Fibroblast of lung (primary cell): ENCODE results near the gene SMARCAL1. TPM values are rescaled to one million over a fixed set of nuclear protein-coding genes. Genes with fewer than 3 reads are reported as not detected.

Experiments used
- DNase-seq, 2 donors: peaks; one replicate each; pipeline versions ENCODE4 v3.0.0 to v3.0.0-alpha.2; 2010; ENCODE audit warnings: low read depth in 2 of 2
- H2AFZ ChIP-seq: 2 replicates; pipeline ENCODE4 v1.5.1; 2012; ENCODE audit warnings: low read length, control low read depth, inconsistent platforms
- H3K27ac ChIP-seq: 2 replicates; pipeline ENCODE4 v1.5.1; 2011; ENCODE audit warnings: low read length, control low read depth; ENCODE audit not compliant: insufficient read depth
- H3K27me3 ChIP-seq: 2 replicates; pipeline ENCODE4 v1.5.1; 2011; ENCODE audit warnings: mild to moderate bottlenecking, low read length; ENCODE audit not compliant: control insufficient read depth, insufficient read depth
- H3K36me3 ChIP-seq: 2 replicates; pipeline ENCODE4 v1.5.1; 2011; ENCODE audit warnings: low read length; ENCODE audit not compliant: control insufficient read depth, insufficient read depth
- H3K4me1 ChIP-seq: 2 replicates; pipeline ENCODE4 v1.5.1; 2011; ENCODE audit warnings: low read length; ENCODE audit not compliant: control insufficient read depth, insufficient read depth; ENCODE audit errors: extremely low read depth
- H3K4me2 ChIP-seq: 2 replicates; pipeline ENCODE4 v1.5.1; 2011; ENCODE audit warnings: low read length, control low read depth; ENCODE audit not compliant: insufficient read depth; ENCODE audit errors: extremely low read depth
- H3K4me3 ChIP-seq, 4 experiments: fragments of 200-600 bp in 1 of 4; sonication (generic) in 1 of 4; replicated peaks in 1 of 4; 2 replicates each; pipeline ENCODE4 v1.5.1; 2011 to 2016; ENCODE audit warnings: low read length in 4 of 4, low read depth in 3 of 4, mild to moderate bottlenecking in 3 of 4, control low read depth in 2 of 4, inconsistent platforms in 1 of 4, mixed read lengths in 1 of 4; ENCODE audit not compliant: insufficient read depth in 1 of 4; ENCODE audit errors: control extremely low read depth in 1 of 4
- H3K79me2 ChIP-seq: 2 replicates; pipeline ENCODE4 v1.5.1; 2012; ENCODE audit warnings: mild to moderate bottlenecking, low read length, inconsistent platforms; ENCODE audit not compliant: control insufficient read depth, insufficient read depth
- H3K9ac ChIP-seq: 2 replicates; pipeline ENCODE4 v1.5.1; 2011; ENCODE audit warnings: mild to moderate bottlenecking, low read length, control low read depth; ENCODE audit not compliant: insufficient read depth
- H3K9me3 ChIP-seq: 2 replicates; pipeline ENCODE4 v1.5.1; 2012; ENCODE audit warnings: low read depth, low read length; ENCODE audit not compliant: control insufficient read depth, insufficient read depth
- H4K20me1 ChIP-seq: 2 replicates; pipeline ENCODE4 v1.5.1; 2011; ENCODE audit warnings: low read length; ENCODE audit not compliant: control insufficient read depth, insufficient read depth; ENCODE audit errors: extremely low read depth
- CTCF ChIP-seq, 2 donors: IDR thresholded peaks in 1 of 2; conservative IDR thresholded peaks in 1 of 2; 1 replicate in 1 of 2; 2 replicates in 1 of 2; pipeline ENCODE4 v1.5.1; 2011 to 2012; ENCODE audit warnings: low read length in 2 of 2, control low read depth in 1 of 2, inconsistent platforms in 1 of 2, low read depth in 1 of 2, mild to moderate bottlenecking in 1 of 2
- EZH2 ChIP-seq: IDR thresholded peaks from 2 replicates; pipeline ENCODE4 v1.5.1; 2012; ENCODE audit warnings: low read length, control low read depth, mild to moderate bottlenecking; ENCODE audit errors: missing control alignments
- polyA plus RNA-seq, 2 donors: library from polyadenylated mRNA; depleted of rRNA in 1 of 2; stranded (reverse) in 1 of 2; unstranded in 1 of 2; fragments of >200 nt; gene quantifications; 2 replicates each; pipeline ENCODE4 v1.2.1, GENCODE V29; 2011 to 2012; ENCODE audit warnings: missing spikeins in 1 of 2
- total RNA-seq: library from RNA; depleted of rRNA; stranded (reverse); fragments of >200 nt; gene quantifications from 2 replicates; pipeline ENCODE4 v1.2.1, GENCODE V29; 2014

SMARCAL1 gene
- total and polyA plus RNA-seq, 2 donors (not counting 1 experiment from before 2014, with no cell fraction given): 21.5 to 25.1 TPM

GRCh38 chr2:216525972-216526371, 113.7 kb downstream of the SMARCAL1 start:
- Histone ChIP-seq H3K79me2 (no peaks in the 10 kb centered on the region), H3K27me3 (no peaks in the 10 kb centered on the region), H2AFZ (no peak overlapping the region), H3K27ac (no peak overlapping the region), H3K36me3 (no peaks in the 10 kb centered on the region), H3K4me2 (no peak overlapping the region), H3K9ac (no peak overlapping the region), H4K20me1 (no peaks in the 10 kb centered on the region), H3K9me3 (no peaks in the 10 kb centered on the region), H3K4me3 (no peak overlapping the region), H3K4me1 (no peaks in the 10 kb centered on the region)
- TF ChIP-seq EZH2 (no peak), CTCF (conservative IDR thresholded peaks at IDR 0.05 in 1 of 2, IDR thresholded peaks at IDR 0.05 in 1 of 2; ENCODE audit: low read depth in 1 of 2, low read length in 2 of 2) (no peak)
- DNase-seq: no peak

GRCh38 chr2:216526939-216527338, 114.7 kb downstream of the SMARCAL1 start:
- H3K27ac ChIP-seq: no peak overlapping the region
- H3K36me3 ChIP-seq: no peaks in the 10 kb centered on the region
- H3K9ac ChIP-seq: no peak overlapping the region
- H3K4me2 ChIP-seq: no peak overlapping the region
- H3K79me2 ChIP-seq: no peaks in the 10 kb centered on the region
- no peaks in the 10 kb centered on the region for H4K20me1 ChIP-seq
- no peaks in the 10 kb centered on the region for H3K4me1 ChIP-seq
- TF ChIP-seq EZH2 (no peak), CTCF (conservative IDR thresholded peaks at IDR 0.05 in 1 of 2, IDR thresholded peaks at IDR 0.05 in 1 of 2; ENCODE audit: low read depth in 1 of 2, low read length in 2 of 2) (no peak)
- no peaks in the 10 kb centered on the region for H3K9me3 ChIP-seq
- DNase-seq: no peak
- no peaks in the 10 kb centered on the region for H3K27me3 ChIP-seq
- no peak overlapping the region for H2AFZ ChIP-seq
- no peak overlapping the region for H3K4me3 ChIP-seq

- no peak overlapping the region for H2AFZ ChIP-seq
- H3K4me2 ChIP-seq: no peak overlapping the region
- H3K36me3 ChIP-seq: no peaks in the 10 kb centered on the region
- H3K27me3 ChIP-seq: no peaks in the 10 kb centered on the region
- DNase-seq: no peak
- H3K9me3 ChIP-seq: no peaks in the 10 kb centered on the region
- H4K20me1 ChIP-seq: no peaks in the 10 kb centered on the region
- H3K4me1 ChIP-seq: no peaks in the 10 kb centered on the region
- no peaks in the 10 kb centered on the region for H3K79me2 ChIP-seq
- TF ChIP-seq CTCF (conservative IDR thresholded peaks at IDR 0.05 in 1 of 2, IDR thresholded peaks at IDR 0.05 in 1 of 2; ENCODE audit: low read depth in 1 of 2, low read length in 2 of 2) (no peak), EZH2 (no peak)
- no peak overlapping the region for H3K4me3 ChIP-seq
- no peak overlapping the region for H3K9ac ChIP-seq
- no peak overlapping the region for H3K27ac ChIP-seq
Measured at GRCh38 chr2:216527600-216527999, 115.3 kb downstream of the SMARCAL1 start.
